NCI-H510A (cell line): ENCODE results near the gene CEMIP2.

ENCODE experiments used
- DNase-seq: peaks from one replicate; lab custom pipeline; 2025; lab: John Stamatoyannopoulos, UW

CEMIP2 gene

GRCh38 chr9:71774920-71775319, 6.6 kb upstream of the CEMIP2 start:
- DNase-seq: no peak

DNA sequence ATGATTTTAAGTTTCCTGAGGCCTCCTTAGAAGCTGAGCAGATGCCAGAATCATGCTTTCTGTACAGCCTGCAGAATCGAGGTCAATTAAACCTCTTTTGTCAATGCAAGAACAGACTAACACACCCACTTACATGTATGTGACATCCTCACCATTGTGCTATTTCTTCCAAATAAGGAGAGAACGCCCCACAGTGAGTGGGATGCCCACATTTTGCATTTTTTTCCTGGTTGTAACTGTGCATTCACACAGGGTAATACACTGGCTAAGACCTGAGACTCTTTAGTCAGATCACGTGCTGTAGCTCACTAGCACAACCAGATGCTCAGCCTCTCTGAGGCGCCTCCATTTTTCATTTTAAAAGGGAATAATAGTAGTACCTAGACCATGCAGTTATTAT, 4.4 kb upstream of the CEMIP2 start:
- DNase-seq: no peak

GRCh38 chr9:71770170-71770569, 1.9 kb upstream of the CEMIP2 start:
- DNase-seq: no peak

GRCh38 chr9:71769175-71770161, 1.2 kb upstream of the CEMIP2 start:
- DNase-seq: peak; percentile 43

DNA sequence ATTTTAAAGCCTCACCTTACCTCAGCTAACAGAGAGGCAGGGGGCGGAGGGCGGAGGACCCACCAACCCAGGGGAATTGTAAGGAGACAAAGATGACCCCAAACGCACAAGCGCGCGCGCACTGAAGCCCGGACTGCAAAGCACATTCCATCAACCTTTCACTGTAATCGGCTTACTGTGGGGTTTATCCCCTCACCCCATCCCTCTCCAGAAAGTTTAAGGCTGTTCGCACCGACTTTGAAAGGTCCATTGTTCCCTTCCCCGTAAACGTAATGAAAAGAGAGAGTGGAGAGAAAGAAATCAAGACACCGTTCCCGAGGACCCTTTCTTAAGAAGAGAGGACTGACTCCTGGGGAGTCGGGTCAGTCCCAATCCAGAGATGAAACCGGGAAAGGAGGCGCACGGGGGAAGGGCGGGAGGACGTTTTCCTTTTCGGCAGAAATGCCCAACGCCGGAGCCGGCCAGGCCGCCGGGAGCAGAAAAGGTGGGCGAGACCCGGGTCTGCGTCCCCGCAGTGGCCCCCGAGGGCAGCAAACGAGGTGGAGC, 464 bp downstream of the CEMIP2 start:
- no peak for DNase-seq

GRCh38 chr9:71767163-71767775, 1.0 kb downstream of the CEMIP2 start:
- DNase-seq: no peak

DNA sequence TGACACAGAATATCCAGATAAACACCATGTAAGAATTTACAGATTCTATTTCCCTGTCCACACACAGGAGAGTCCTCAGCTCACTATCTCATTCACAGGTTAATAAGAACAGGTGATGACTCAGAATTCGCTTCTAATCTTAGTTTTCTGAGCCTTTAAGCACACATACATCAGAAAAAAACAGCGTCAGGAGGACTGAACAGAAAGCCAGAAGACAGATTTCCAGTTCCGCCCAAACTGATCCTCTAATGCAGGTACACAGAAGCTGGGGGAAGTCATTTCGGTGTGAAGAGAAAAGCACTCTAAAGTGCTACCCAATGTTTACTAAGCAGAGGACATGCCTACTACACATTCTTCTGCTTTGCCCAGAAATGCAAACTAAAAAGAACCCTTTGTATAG, 1.6 kb downstream of the CEMIP2 start:
- no peak for DNase-seq

DNA sequence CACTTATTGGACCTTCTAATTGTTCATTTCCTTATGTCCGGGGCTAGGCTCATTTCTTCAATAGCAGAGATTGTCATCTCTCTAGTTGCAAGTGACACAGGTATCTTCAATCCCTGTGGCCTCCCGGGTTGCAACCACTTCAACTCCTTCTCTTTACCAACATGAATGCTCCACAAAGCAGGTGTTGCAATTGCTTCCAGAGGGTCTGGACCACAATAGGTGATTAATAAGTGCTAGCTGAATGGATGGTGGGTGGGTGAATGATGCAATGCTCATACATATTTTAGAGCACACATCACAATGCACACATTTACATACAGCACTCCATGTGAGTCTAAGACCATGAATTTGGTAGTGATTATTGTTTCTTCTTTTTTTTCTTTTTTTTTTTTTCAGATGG, 2.6 kb downstream of the CEMIP2 start:
- DNase-seq: no peak

GRCh38 chr9:71764891-71765290, 3.4 kb downstream of the CEMIP2 start:
- no peak for DNase-seq

DNA sequence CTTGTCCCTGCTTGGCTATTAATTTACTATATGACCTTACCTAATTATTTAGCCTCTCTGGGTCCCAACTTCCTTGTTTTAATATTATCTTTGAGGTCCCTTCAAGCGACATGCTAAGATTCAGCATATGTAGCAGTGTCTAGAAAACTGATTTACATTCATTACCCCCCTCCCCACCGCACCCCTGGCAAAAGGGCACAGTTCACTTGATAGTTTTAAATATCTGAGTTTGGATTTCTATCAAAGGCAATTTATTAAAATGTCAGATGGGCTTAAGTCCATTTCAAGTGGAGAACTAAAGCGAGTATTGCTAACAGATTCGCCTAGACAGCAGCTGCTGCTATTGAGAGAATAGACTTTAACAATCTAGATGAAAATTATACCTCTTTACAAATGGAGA, 3.9 kb downstream of the CEMIP2 start:
- no peak for DNase-seq

GRCh38 chr9:71763832-71764231, 4.5 kb downstream of the CEMIP2 start:
- DNase-seq: no peak

- no peak for DNase-seq
These were observed 5.2 kb downstream of the CEMIP2 start for GRCh38 chr9:71762900-71763653.

DNA sequence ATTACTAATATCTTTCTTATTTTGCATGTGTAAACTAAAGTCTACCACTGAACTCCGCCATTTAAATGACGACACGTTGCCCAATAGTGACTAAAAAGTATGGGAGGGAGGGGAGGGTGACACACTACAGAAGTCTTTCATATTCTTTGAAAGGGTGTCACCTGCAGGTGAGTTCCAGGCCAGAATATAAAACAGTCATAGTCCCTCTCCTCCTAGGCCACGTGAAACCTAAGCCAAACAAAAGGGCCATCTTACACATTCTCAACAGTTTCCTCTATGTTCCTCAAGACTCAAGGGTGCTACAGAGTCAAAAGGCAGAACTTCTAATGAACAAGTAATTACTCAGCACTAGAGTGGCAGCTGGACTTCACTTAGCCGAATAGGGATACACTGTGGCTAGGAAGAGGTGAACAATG, 6.4 kb downstream of the CEMIP2 start:
- peak; percentile 69 for DNase-seq

GRCh38 chr9:71760901-71761300, 7.4 kb downstream of the CEMIP2 start:
- DNase-seq: peak; percentile 59

DNA sequence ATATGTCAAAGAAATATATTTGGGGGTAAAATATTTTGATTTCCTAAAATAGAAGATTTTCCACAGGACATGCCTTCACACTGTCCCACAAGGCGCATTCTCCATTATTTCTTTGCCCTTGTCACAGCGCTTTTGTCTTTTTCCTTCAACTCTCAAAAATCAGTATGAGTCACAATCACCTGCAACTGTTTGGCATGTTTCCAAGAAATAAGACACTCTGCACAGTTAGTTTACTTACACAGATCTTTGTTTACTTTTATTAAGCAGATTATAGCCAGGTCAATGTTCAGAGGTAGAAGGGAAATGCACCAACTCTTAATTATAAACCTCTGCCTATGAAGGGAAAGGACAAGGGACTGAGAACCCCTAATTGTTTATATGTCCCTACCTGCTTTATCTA, 9.5 kb downstream of the CEMIP2 start:
- DNase-seq: peak; percentile 16

- DNase-seq: no peak
These were observed 10.0 kb downstream of the CEMIP2 start for GRCh38 chr9:71758277-71758676.

DNA sequence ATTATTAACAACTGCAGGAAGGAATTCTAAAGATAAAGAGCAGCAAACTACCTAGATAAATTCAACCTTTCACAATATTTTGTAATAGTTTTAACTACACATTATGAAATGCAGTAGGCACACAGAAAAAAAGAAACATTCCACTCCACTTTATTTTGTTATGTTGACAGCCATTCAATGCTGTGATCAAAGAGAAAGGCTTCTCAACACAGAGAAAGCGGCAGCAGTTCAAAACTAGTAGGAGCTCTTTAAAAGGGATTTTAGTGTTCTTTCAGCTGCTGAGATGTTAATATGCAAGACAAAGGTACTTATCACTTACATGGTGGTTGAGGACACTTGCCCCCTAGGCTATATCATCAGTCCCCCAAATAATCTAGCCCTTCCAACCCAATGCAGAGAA, 11.6 kb downstream of the CEMIP2 start:
- no peak for DNase-seq

- no peak for DNase-seq
These were observed 12.4 kb downstream of the CEMIP2 start for GRCh38 chr9:71755869-71756268.

DNA sequence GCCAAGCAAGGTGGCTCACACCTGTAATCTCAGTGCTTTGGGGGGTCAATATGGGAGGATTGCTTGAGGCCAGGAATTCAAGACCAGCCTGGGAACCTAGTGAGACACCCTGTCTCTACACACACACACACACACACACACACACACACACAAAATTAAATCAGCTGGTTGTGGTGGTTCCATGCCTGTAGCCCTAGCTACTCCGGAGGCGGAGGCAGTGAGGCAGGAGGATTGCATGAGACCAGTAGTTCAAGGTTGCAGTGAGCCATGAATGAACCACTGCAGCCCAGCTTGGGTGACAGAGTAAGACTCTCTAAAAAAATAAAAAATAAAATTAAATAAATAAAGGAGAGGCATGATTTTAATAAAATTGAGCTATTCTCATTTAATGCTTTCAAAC, 13.1 kb downstream of the CEMIP2 start:
- no peak for DNase-seq

DNA sequence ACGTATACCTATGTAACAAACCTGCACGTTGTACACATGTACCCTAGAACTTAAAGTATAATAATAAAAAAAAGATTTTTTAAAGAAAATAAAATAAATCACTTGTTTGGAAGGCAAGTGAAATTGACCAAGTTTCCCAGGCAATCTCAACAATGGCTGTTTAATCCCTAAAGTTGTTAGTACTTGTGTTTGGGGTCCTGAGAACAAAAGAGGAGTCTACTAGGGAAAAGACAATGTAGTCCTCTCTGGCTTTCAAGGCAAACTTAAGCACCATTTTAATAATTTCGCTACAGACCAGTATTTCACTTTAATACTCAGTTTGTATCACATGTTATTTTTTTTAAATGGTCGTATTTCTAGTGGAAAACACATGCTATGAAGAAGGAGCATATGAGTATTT, 14.2 kb downstream of the CEMIP2 start:
- no peak for DNase-seq

GRCh38 chr9:71752928-71753327, 15.4 kb downstream of the CEMIP2 start:
- DNase-seq: no peak

GRCh38 chr9:71752352-71752751, 16.0 kb downstream of the CEMIP2 start:
- DNase-seq: no peak
